GOT3 (cell line): ENCODE data around the gene FMN2.

ENCODE experiments used
- DNase-seq: peaks from one replicate; lab custom pipeline; 2025; ENCODE audit warnings: mixed read lengths; lab: John Stamatoyannopoulos, UW

FMN2 gene

GRCh38 chr1:240492832-240493440 lies 401.3 kb downstream of the FMN2 start:
- DNase-seq, result peak; percentile 86

DNA sequence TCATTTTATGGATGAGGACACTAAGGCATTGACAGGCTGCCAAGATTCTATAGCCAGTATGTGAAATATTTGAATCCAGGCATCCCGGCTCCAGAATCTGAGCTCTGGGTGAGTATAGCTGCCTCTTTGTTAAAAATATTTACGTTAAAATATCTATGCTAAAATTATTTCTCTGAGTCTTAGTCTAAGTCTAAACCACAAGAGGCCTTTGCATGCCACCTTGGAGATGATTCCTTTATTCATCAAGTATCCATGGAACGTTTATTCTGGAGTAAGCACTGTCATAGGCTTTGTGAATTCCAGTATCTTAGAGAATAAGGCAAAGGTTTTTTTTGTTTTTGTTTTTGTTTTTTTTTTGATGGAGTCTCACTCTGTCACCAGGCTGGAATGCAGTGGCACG lies 403.9 kb downstream of the FMN2 start:
- no peak for DNase-seq

GRCh38 chr1:240496356-240496755 lies 404.7 kb downstream of the FMN2 start:
- DNase-seq, result no peak

DNA sequence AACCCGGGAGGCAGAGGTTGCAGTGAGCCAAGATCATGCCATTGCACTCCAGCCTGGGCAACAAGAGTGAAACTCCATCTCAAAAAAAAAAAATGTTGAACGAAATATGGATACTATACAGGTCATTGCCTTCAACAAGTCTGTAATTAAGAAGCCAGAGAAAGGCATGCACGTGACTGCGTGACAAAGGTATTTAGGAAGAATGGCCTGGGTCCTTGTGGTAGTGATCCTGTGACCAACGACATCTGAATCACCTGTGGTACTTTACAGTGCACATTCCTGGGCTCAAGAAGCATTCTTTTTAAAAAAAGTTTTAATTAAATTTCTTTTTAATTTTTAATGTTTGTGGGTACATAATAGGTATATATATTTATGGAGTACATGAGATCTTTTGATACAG lies 405.3 kb downstream of the FMN2 start:
- DNase-seq, result no peak

- DNase-seq, result no peak
These were observed 406.2 kb downstream of the FMN2 start for GRCh38 chr1:240497908-240498307.

GRCh38 chr1:240498335-240498734 lies 406.7 kb downstream of the FMN2 start:
- no peak for DNase-seq

DNA sequence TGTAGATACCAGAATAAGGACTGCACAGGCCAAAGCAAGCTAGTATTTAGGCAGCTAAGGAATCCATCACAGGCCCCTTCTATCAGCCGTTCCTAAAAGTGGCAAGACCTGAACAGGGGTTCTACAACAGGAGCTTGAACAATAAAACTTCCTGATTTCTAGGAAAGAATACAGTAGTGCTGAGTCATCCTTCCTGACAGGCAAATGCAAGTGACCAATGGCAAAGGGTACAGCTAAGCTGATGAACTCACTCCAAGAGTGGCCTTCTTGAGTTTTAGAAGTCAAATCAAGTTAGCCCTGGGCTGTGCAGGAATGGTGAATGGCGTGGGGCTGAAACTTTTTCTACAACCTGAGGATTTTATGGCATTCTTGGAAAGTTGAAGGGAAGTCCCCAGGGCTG lies 407.3 kb downstream of the FMN2 start:
- no peak for DNase-seq

DNA sequence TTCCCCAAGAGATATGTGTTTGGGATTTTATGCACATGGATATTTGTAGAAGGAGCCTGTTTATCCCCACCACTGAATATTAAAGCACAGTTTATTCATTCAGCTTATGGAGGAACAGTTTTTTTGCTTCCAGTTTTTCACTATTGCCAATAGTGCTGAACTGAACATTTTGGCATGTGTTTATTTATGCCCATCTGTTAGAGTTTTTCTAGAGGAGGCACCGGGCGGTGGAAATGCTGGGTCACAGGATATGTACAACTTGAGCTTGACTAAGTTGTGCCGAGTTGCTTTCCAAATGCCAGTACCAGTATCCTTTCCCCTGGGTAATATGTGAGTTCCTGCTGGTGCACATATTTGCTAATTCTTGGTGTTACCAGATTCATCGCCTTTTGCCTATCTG lies 409.0 kb downstream of the FMN2 start:
- DNase-seq, result no peak

DNA sequence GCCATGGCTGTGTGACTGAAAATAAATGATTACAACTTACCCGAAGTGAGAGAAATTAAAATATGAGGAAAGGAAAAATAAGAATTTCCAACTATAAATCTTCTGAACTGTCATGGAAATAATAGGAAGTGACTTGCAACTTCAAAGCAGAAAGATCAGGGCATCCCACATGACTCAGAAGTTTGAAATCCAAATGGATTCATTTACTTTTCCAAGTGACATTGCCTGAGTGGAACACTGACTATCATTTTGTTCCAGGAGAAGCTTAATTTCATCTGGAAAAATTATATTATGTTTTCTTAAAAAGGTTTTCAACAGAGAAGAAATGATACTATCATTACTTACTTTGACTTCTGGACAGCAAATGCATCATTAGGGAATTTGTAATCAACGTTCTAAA lies 409.4 kb downstream of the FMN2 start:
- DNase-seq, result no peak

DNA sequence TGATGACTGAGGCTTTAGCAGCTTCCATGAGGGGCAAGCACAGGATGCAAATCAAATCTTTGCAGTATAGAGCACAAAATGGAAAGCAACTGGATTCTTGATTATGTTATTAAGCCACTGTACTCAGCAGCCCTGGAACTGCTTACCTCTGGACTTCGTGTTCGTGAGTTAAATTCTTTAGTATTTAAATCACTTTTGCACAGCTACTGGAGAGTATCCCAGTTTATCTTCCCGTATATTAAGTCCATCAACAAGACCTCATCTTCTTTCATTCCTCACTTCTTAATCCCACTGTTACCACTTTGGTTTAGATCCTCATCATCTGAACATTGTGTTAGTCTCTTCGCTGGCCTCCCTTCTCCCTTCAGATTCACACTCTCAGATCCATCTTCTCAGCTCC lies 411.4 kb downstream of the FMN2 start:
- no peak for DNase-seq

DNA sequence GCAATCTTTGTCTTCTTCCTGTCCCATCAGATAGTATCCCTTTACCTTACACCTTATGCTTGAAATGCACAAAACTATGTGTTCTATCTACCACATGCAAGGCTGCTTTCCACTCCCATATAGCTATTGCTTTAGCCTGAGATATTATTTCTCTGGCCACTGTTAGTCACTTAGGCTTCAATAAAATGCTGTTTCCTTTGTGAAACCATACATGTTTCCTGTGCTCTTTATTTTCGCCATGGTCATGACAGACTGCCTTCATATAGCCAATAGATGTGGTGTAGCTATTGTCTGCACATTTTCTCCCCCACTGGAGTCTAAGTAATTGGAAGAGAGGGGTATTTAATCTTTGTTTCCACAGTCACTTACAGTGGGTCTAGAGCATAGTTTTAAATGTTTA lies 411.9 kb downstream of the FMN2 start:
- no peak for DNase-seq

DNA sequence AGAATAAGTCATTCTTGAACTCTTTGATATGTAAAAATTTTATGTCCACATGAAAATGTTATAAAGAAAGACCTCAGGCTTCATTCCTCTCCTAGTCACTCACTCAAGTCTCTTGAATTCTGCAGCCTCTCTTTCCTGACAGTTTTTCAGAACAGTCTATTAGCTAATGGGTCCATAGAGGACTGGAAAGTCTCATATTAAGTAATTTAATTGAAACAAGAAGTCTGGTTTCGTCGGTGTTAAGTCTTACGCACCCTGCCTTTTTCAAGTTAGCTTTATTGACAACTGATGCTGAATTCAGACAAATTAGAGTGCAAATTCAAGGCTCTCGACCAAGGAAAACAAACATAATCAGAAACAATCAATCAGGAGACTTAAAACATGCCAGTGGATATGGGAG lies 414.5 kb downstream of the FMN2 start:
- no peak for DNase-seq

GRCh38 chr1:240508201-240508600 lies 416.5 kb downstream of the FMN2 start:
- DNase-seq, result no peak

- DNase-seq, result no peak
These were observed 417.3 kb downstream of the FMN2 start for GRCh38 chr1:240508950-240509349.

DNA sequence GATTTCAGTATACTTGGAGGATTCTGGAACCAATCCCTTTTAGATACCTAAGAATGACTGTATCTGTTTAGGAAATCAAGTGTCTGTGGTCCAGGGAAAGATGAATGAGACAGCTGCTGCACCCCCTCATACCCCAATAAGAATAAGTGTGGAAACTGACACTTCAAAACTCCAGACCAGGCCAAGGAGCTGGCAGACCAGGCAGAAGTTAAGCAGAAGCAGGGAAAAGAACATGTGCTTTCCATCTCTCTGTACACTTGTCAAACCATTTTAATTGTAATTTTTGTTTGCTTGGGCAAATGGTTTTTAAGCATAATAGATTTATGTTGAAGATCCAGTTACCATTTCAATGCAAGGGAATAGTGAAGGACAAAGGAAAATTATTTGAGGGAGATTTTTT lies 420.1 kb downstream of the FMN2 start:
- DNase-seq, result no peak

- DNase-seq, result no peak
These were observed 423.8 kb downstream of the FMN2 start for GRCh38 chr1:240515505-240515904.

DNA sequence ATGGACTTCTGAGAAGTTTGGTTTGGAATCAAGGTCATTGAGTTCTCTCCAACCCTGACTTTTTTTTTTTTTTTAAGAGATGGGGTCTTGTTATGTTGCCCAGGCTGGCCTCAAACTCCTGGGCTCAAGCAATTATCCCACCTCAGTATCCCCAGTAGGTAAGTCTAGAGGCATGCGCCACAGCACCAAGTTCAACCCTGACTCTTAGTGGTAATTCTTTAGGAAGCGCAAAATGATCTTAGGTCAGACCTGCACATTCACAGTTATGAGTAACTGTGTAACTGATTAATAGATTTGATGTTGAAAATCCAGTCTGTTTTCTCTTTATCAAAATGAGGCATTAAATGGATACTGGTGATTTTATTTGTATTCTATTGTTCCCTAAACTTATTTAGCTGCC lies 424.4 kb downstream of the FMN2 start:
- no peak for DNase-seq

DNA sequence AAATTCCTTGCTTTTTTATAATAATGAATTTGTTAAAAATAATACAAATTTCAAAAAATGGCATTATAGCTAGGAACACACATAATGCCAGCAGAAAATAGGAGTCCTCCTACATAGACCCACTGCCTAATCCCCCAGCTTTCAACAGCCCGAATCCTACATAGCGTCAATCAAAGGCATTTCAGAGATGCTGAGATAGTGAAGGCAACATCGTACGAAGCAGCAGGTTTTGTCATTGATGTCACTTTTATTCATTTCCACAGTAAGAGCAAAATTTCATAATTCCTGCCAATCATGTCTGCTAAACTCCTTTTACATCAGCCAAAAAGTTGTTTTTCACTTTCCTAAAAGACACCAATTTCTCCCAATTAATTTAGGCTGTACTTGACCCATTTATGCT lies 426.2 kb downstream of the FMN2 start:
- no peak for DNase-seq

DNA sequence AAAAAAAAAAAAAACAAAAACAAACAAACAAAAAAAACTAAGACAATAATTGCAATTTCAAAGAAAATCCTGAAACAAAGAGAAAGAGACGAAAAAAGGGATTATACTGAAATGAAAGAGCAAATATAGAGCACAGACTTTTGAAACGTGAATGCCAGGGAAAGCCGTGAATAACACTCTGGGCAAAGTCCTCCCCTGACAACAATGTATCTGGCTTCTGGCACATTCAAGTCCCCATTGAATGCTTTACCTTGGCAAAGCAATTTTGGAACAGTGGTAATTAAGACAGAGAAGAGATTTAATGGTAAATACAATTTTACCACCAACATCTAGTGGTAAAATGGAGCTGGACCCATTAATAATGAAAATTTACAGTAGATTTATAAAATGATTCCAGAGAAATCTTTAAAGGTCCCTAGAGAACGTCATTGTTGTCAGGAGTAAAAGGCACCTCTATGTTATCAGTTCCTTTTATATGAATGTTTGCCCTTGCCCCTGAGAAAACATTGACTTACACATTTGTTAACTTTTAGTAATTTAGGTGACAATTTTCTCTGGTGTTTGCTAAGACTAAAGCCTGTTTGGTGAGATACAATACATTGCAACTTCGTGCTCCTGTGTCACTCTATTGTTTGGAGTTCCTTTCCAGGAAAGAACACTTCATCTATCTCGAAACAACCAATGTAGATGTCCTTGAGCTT lies 430.6 kb downstream of the FMN2 start:
- DNase-seq, result no peak

GRCh38 chr1:240524356-240525069 lies 432.8 kb downstream of the FMN2 start:
- no peak for DNase-seq
